Kidney epithelial cell (primary cell): Measurements from ENCODE around the gene MRPS7. TPM values are rescaled to one million over a fixed set of nuclear protein-coding genes. Genes with fewer than 3 reads are reported as not detected.
"Not testable (repeated sequence)": the region's sequence is repeated elsewhere in the genome, so short reads cannot be mapped to it uniquely, and the experiment has no call there.

ENCODE experiments used
- DNase-seq: peaks from one replicate; pipeline ENCODE4 v3.0.0-alpha.2; 2010; ENCODE audit warnings: low read depth
- H3K27me3 ChIP-seq: 2 replicates; pipeline ENCODE4 v1.6.0; 2011; ENCODE audit warnings: low read length; ENCODE audit not compliant: control insufficient read depth, insufficient read depth
- H3K36me3 ChIP-seq: 2 replicates; pipeline ENCODE4 v1.5.1; 2011; ENCODE audit warnings: low read length; ENCODE audit not compliant: control insufficient read depth, insufficient read depth
- H3K4me3 ChIP-seq: 2 replicates; pipeline ENCODE4 v1.5.1; 2011; ENCODE audit warnings: low read depth, mild to moderate bottlenecking, control low read depth, low read length
- CTCF ChIP-seq: IDR thresholded peaks from 2 replicates; pipeline ENCODE4 v1.5.1; 2011; ENCODE audit warnings: mild to moderate bottlenecking, moderate library complexity, low read length, control low read depth, inconsistent platforms; ENCODE audit not compliant: insufficient read depth, poor library complexity, severe bottlenecking
- total RNA-seq: library from RNA; depleted of rRNA; stranded (reverse); fragments of >200 nt; gene quantifications from 2 replicates; pipeline ENCODE4 v1.2.3, GENCODE V29; 2015

Gene MRPS7
- total RNA-seq, 1 donor from 2014 or later, result 57.8 TPM

DNA sequence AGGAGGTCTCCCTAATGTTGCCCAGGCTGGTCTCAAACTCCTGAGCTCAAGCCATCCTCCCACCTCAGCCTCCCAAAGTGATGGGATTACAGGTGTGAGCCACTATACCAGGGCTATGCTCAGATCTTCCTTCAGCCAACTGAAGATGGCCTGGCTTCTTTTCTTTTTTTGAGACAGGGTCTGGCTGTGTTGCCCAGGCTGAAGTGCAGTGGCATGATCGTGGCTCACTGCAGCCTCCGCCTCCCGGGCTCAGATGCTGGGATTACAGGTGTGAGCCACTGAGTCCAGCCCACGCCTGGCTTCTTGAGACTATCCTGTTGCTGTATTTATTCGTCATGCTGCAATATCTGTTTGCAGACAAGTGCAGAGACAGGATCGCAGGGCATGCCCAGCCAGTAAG, 23.4 kb downstream of the MRPS7 start:
- Histone ChIP-seq H3K27me3 (no peaks in the 10 kb centered on the region), H3K4me3 (no peak overlapping the region), H3K36me3 (no peaks in the 10 kb centered on the region)
- DNase-seq, result no peak
- no peak for TF ChIP-seq CTCF

GRCh38 chr17:75287221-75287620, 25.5 kb downstream of the MRPS7 start:
- no peak overlapping the region for H3K4me3 ChIP-seq
- no peak for DNase-seq

GRCh38 chr17:75288359-75288758, 26.7 kb downstream of the MRPS7 start:
- Histone ChIP-seq H3K27me3 (no peaks in the 10 kb centered on the region), H3K4me3 (peak overlapping the region; percentile 88), H3K36me3 (no peaks in the 10 kb centered on the region)
- DNase-seq, result no peak
- TF ChIP-seq CTCF, result no peak

More at GRCh38 chr17:75287221-75287620, 25.5 kb downstream of the MRPS7 start:
- Histone ChIP-seq H3K27me3 (no peaks in the 10 kb centered on the region), H3K36me3 (no peaks in the 10 kb centered on the region)
- TF ChIP-seq CTCF, result no peak

DNA sequence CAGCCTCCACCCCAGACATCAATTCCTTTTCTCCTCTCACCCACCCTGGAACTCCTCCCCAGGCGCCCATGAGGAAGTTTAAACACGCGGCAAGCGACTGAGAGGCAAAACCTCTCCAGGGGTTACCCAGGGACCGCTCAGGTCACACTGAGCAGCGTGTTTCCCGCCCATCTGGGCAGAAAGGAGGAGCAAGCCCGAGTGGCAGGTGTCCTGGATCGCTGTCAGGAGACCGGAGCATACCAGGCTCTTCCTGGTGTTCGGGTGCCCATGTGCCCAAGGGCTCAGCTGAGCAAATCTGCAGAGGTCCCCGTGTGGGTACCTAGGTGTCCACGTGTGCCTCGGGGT, 27.1 kb downstream of the MRPS7 start:
- TF ChIP-seq CTCF, result no peak
- no peaks in the 10 kb centered on the region for H3K36me3 ChIP-seq
- H3K27me3 ChIP-seq, result no peaks in the 10 kb centered on the region
- no peak for DNase-seq
- peak overlapping the region; percentile 88 for H3K4me3 ChIP-seq

DNA sequence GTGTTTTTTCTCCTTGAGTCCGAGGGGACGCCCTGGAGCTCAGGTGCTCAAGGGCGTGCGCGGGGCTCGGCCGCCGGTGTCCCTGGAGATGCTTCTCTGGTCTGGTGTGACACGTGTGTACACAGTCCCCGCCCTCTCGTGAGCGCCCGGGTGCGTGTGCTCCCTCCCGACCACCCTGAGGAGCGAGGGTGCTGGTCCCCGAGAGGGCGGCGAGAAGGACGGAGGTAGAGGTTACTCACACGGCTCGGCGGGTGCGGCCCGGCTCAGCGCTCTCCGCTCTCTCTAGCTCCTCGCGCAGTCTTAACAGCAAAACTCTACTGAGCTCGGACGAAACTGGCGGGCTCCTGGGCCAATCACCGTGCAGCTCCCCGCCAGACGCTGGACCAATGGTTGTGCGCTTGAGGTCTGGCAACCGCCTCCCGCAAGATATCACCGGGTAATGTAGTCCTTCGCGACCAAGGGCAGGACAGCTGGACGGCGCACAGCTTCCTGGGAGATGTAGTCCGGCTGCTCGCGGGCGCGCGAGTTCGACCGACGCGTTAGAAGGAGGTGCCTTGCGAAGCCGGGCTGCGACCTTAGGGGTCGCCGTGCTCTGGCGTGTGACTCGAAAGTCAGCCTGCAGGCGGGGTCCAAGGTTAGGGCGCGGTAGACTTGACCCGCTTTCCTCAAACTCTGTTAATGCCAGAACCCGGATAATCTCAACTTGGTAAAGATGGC, 27.6 kb downstream of the MRPS7 start, which contains the start of gene SLC25A19:
Gene SLC25A19, minus strand, starts transcription at position 319 of the 717 bp plus-strand sequence. CDS start 2,669 bp downstream, outside the sequence.
- no peak for TF ChIP-seq CTCF
- no peaks in the 10 kb centered on the region for H3K27me3 ChIP-seq
- peak within 1 kb of the TSS; percentile 88 for H3K4me3 ChIP-seq
- peak; percentile 97 for DNase-seq
- no peaks in the 10 kb centered on the region for H3K36me3 ChIP-seq

- Histone ChIP-seq H3K36me3 (no peaks in the 10 kb centered on the region), H3K27me3 (no peaks in the 10 kb centered on the region), H3K4me3 (peak overlapping the region; percentile 88)
- no peak for DNase-seq
- peak; percentile 18 for TF ChIP-seq CTCF
Measured at GRCh38 chr17:75289832-75290337, 28.2 kb downstream of the MRPS7 start.

DNA sequence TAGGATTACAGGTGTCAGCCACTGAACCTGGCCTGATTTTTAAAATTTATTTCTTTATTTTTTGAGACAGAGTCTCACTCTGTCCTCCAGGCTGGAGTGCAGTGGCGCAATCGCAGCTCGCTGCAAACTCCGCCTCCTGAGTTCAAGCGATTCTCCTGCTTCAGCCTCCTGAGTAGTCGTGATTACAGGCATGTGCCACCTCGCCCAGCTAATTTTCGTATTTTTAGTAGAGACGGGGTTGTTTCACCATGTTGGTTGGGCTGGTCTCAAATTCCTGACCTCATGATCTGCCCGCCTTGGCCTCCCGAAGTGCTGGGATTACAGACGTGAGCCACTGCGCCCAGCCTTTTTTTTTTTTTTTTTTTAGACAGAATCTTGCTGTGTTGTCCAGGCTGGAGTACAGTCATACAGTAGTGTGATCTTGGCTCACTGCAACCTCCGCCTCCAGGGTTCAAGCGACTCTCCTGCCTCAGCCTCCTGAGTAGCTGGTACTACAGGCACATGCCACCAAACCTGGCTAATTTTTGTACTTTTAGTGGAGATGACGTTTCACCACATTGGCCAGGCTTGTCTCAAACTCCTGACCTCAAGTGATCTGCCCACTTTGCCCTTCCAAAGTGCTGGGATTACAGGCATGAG, 31.2 kb downstream of the MRPS7 start:
- not testable (repeated sequence) for H3K27me3 ChIP-seq, DNase-seq, H3K4me3 ChIP-seq, H3K36me3 ChIP-seq
